AG04450 (cell line): ENCODE data around the gene LTBR. TPM values are rescaled to one million over a fixed set of nuclear protein-coding genes. Genes with fewer than 3 reads are reported as not detected.

Experiments
- CTCF ChIA-PET: fragments of 300-600, 350-600 bp; formaldehyde crosslinking; extraction: SDS; loops from one replicate; lab custom pipeline; 2022; ENCODE audit warnings: antibody characterized with exemption, inconsistent platforms; lab: Charles Lee
- POLR2A ChIA-PET: fragments of 350-600 bp; formaldehyde crosslinking; extraction: SDS; loops from one replicate; lab custom pipeline; 2021; ENCODE audit warnings: antibody characterized with exemption, inconsistent platforms; lab: Yijun Ruan, JAX
- DNase-seq: peaks from one replicate; pipeline ENCODE4 v3.0.0-alpha.2; 2011; ENCODE audit warnings: low read depth, low spot score
- H3K27ac ChIP-seq: one replicate; pipeline ENCODE4 v1.5.1; 2012; ENCODE audit warnings: low read depth, low read length, control low read depth
- H3K27me3 ChIP-seq: one replicate; pipeline ENCODE4 v1.6.0; 2012; ENCODE audit warnings: low read length; ENCODE audit not compliant: control insufficient read depth, insufficient read depth
- H3K4me3 ChIP-seq: 2 replicates; pipeline ENCODE4 v1.5.1; 2011; ENCODE audit warnings: mild to moderate bottlenecking, low read depth, low read length, control low read depth
- H3K9me3 ChIP-seq: 2 replicates; pipeline ENCODE4 v1.5.1; 2012; ENCODE audit warnings: low read length; ENCODE audit not compliant: control insufficient read depth, insufficient read depth
- CTCF ChIP-seq: IDR thresholded peaks from 2 replicates; pipeline ENCODE4 v1.5.1; 2011; ENCODE audit warnings: low read depth, low read length, control low read depth, inconsistent platforms
- polyA plus RNA-seq: library from polyadenylated mRNA; depleted of rRNA; stranded (reverse); fragments of >200 nt; gene quantifications from 2 replicates; pipeline ENCODE4 v1.2.3, GENCODE V29; 2011

The LTBR gene
- polyA plus RNA-seq, 1 experiment, result 32.1 TPM

GRCh38 chr12:6387541-6387940 is 3.6 kb downstream of the LTBR start:
- no peaks in the 10 kb centered on the region for H3K27me3 ChIP-seq
- H3K9me3 ChIP-seq, result no peaks in the 10 kb centered on the region; the same call in 1 of the 2 replicates
- ChIA-PET POLR2A (no interaction called here), CTCF (interaction anchor here (0.8 kb wide), 1 partner anchor 77 kb away, joined by 3 read pairs; no protein-coding TSS in a partner anchor)
- TF ChIP-seq CTCF, result no peak
- H3K4me3 ChIP-seq, result no peak overlapping the region
- no peak overlapping the region for H3K27ac ChIP-seq
- DNase-seq, result no peak

DNA sequence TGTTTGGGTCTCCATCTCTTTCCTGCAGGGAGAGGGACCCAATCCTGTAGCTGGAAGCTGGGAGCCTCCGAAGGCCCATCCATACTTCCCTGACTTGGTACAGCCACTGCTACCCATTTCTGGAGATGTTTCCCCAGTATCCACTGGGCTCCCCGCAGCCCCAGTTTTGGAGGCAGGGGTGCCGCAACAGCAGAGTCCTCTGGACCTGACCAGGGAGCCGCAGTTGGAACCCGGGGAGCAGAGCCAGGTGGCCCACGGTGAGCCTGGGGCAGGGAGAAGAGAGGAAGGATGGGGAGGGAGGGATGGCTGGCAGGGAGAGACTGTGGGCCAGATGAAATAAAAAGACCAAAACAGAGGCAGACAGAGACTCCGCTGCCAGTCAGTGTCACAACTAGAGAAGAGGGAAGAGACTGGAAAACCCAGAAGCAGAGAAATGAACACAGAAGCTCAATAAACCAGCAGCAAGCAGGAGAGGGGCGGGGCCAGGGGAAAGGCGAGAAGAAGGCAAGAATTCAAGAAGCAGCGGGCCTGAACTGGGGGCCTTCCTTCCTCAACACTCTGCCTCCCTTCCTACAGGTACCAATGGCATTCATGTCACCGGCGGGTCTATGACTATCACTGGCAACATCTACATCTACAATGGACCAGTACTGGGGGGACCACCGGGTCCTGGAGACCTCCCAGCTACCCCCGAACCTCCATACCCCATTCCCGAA is 6.3 kb downstream of the LTBR start:
- Histone ChIP-seq H3K4me3 (no peak overlapping the region), H3K27me3 (no peaks in the 10 kb centered on the region), H3K9me3 (no peaks in the 10 kb centered on the region; the same call in 1 of the 2 replicates), H3K27ac (no peak overlapping the region)
- no peak for DNase-seq
- ChIA-PET CTCF (no interaction called here), POLR2A (interaction anchor here (0.6 to 1.0 kb wide), 3 partner anchors 54 to 67 kb away, joined by 3 to 6 read pairs (median 3); no protein-coding TSS in a partner anchor)
- TF ChIP-seq CTCF, result no peak

GRCh38 chr12:6391013-6391412 is 7.1 kb downstream of the LTBR start:
- Histone ChIP-seq H3K27me3 (no peaks in the 10 kb centered on the region), H3K4me3 (no peak overlapping the region), H3K9me3 (no peaks in the 10 kb centered on the region; the same call in 1 of the 2 replicates), H3K27ac (no peak overlapping the region)
- CTCF ChIA-PET, result no interaction called here
- TF ChIP-seq CTCF, result no peak
- POLR2A ChIA-PET, result interaction anchor here (0.9 kb wide), 1 partner anchor 65 kb away, joined by 3 read pairs; no protein-coding TSS in a partner anchor
- no peak for DNase-seq

- H3K9me3 ChIP-seq, result no peaks in the 10 kb centered on the region; the same call in 1 of the 2 replicates
- CTCF ChIA-PET, result no interaction called here
- no peak overlapping the region for H3K4me3 ChIP-seq
- no peak for DNase-seq
- TF ChIP-seq CTCF, result no peak
- H3K27ac ChIP-seq, result no peak overlapping the region
- no peaks in the 10 kb centered on the region for H3K27me3 ChIP-seq
- POLR2A ChIA-PET, result interaction anchor here (0.8 to 2.6 kb wide), 2 partner anchors 9 to 57 kb away, joined by 6 to 7 read pairs; partner anchors contain the start of gene LTBR
These were observed 8.5 kb downstream of the LTBR start for GRCh38 chr12:6392504-6392903.

DNA sequence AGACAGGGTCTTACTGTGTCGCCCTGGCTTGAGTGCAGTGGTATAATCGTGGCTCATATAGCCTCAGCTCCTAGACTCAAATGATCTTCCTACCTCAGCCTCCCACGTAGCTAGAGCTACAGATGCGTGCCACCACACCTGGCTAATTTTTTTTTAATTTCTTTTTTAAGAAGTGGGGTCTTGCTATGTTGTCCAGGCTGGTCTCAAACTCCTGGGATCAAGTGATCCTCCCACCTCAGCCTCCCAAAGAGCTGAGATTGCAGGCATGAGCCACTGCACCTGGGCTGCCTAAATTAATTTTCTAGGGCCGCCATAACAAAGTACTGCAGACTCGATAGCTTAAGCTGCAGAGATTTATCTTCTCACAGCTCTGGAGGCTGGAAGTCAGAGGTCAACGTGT is 9.1 kb downstream of the LTBR start:
- POLR2A ChIA-PET, result interaction anchor here (0.8 to 2.6 kb wide), 3 partner anchors 9 to 141 kb away, joined by 4 to 7 read pairs (median 6); partner anchors contain the start of gene LTBR

More for the DNA sequence above, 9.1 kb downstream of the LTBR start:
- TF ChIP-seq CTCF, result no peak
- no peak for DNase-seq
- H3K4me3 ChIP-seq, result no peak overlapping the region
- no peaks in the 10 kb centered on the region for H3K27me3 ChIP-seq
- CTCF ChIA-PET, result no interaction called here
- H3K9me3 ChIP-seq, result no peaks in the 10 kb centered on the region; the same call in 1 of the 2 replicates
- H3K27ac ChIP-seq, result no peak overlapping the region
